ENCODE results near the gene CMBL.

Gene CMBL

GRCh38 chr5:10339058-10339811, 31.5 kb upstream of the CMBL start:
- H3K4me1 Mint-ChIP-seq, result no peaks in the 10 kb centered on the region

GRCh38 chr5:10338686-10339057, 31.0 kb upstream of the CMBL start:
- CTCF ChIA-PET, result no interaction called here
- no peaks in the 10 kb centered on the region for H3K9me3 Mint-ChIP-seq
- no peak overlapping the region for H3K4me3 Mint-ChIP-seq

More at GRCh38 chr5:10339058-10339811, 31.5 kb upstream of the CMBL start:
- CTCF ChIA-PET, result no interaction called here
- Mint-ChIP-seq H3K27me3 (peaks cover 21% of the 10 kb centered on the region), H3K36me3 (no peaks in the 10 kb centered on the region), H3K27ac (no peak overlapping the region), H3K9me3 (no peaks in the 10 kb centered on the region), H3K4me3 (no peak overlapping the region)
- DNase-seq, result no peak

GRCh38 chr5:10337986-10338385, 30.3 kb upstream of the CMBL start:
- Mint-ChIP-seq H3K4me3 (no peak overlapping the region), H3K9me3 (no peaks in the 10 kb centered on the region), H3K36me3 (no peaks in the 10 kb centered on the region), H3K27me3 (peaks cover 33% of the 10 kb centered on the region), H3K27ac (no peak overlapping the region), H3K4me1 (peaks cover 5% of the 10 kb centered on the region)
- CTCF ChIA-PET, result no interaction called here
- DNase-seq, result no peak

More at GRCh38 chr5:10338686-10339057, 31.0 kb upstream of the CMBL start:
- Mint-ChIP-seq H3K27ac (no peak overlapping the region), H3K36me3 (no peaks in the 10 kb centered on the region), H3K4me1 (no peaks in the 10 kb centered on the region), H3K27me3 (peaks cover 26% of the 10 kb centered on the region)
- no peak for DNase-seq

GRCh38 chr5:10337107-10337506, 29.4 kb upstream of the CMBL start:
- Mint-ChIP-seq H3K36me3 (no peaks in the 10 kb centered on the region), H3K4me3 (no peak overlapping the region), H3K27me3 (peaks cover 42% of the 10 kb centered on the region), H3K27ac (no peak overlapping the region), H3K4me1 (peaks cover 5% of the 10 kb centered on the region), H3K9me3 (no peaks in the 10 kb centered on the region)
- CTCF ChIA-PET, result no interaction called here
- no peak for DNase-seq

- DNase-seq, result no peak
- Mint-ChIP-seq H3K27me3 (peaks cover 54% of the 10 kb centered on the region), H3K27ac (no peak overlapping the region), H3K4me3 (no peak overlapping the region), H3K9me3 (no peaks in the 10 kb centered on the region), H3K36me3 (no peaks in the 10 kb centered on the region), H3K4me1 (peaks cover 5% of the 10 kb centered on the region)
- CTCF ChIA-PET, result no interaction called here
Measured at GRCh38 chr5:10335711-10336470, 28.2 kb upstream of the CMBL start.

GRCh38 chr5:10334831-10335230, 27.1 kb upstream of the CMBL start:
- no peaks in the 10 kb centered on the region for H3K9me3 Mint-ChIP-seq
- peaks cover 61% of the 10 kb centered on the region for H3K27me3 Mint-ChIP-seq
- H3K4me3 Mint-ChIP-seq, result no peak overlapping the region
- CTCF ChIA-PET, result no interaction called here
- H3K4me1 Mint-ChIP-seq, result peaks cover 5% of the 10 kb centered on the region
- DNase-seq, result no peak
- H3K27ac Mint-ChIP-seq, result no peak overlapping the region
- H3K36me3 Mint-ChIP-seq, result no peaks in the 10 kb centered on the region

- no peak for DNase-seq
- H3K27me3 Mint-ChIP-seq, result peaks cover 56% of the 10 kb centered on the region
- CTCF ChIA-PET, result interaction anchor here (0.6 kb wide), 1 partner anchor 29 kb away, joined by 3 read pairs; no protein-coding TSS in a partner anchor
Measured at GRCh38 chr5:10333154-10334006, 25.7 kb upstream of the CMBL start.

GRCh38 chr5:10332301-10332700, 24.6 kb upstream of the CMBL start:
- Mint-ChIP-seq H3K27ac (no peak overlapping the region), H3K4me3 (no peak overlapping the region), H3K36me3 (no peaks in the 10 kb centered on the region), H3K4me1 (peaks cover 5% of the 10 kb centered on the region), H3K27me3 (peaks cover 59% of the 10 kb centered on the region), H3K9me3 (no peaks in the 10 kb centered on the region)
- CTCF ChIA-PET, result no interaction called here
- no peak for DNase-seq

More at GRCh38 chr5:10333154-10334006, 25.7 kb upstream of the CMBL start:
- Mint-ChIP-seq H3K4me3 (peak overlapping the region; percentile 69), H3K4me1 (peaks cover 5% of the 10 kb centered on the region), H3K36me3 (no peaks in the 10 kb centered on the region), H3K9me3 (no peaks in the 10 kb centered on the region), H3K27ac (no peak overlapping the region)

- Mint-ChIP-seq H3K27ac (no peak overlapping the region), H3K36me3 (no peaks in the 10 kb centered on the region), H3K27me3 (peaks cover 59% of the 10 kb centered on the region), H3K9me3 (no peaks in the 10 kb centered on the region), H3K4me3 (no peak overlapping the region), H3K4me1 (peaks cover 5% of the 10 kb centered on the region)
- CTCF ChIA-PET, result no interaction called here
- DNase-seq, result no peak
Measured at GRCh38 chr5:10331341-10331796, 23.7 kb upstream of the CMBL start.

GRCh38 chr5:10330511-10331230, 23.0 kb upstream of the CMBL start:
- H3K27me3 Mint-ChIP-seq, result peaks cover 59% of the 10 kb centered on the region
- CTCF ChIA-PET, result interaction anchor here (0.5 kb wide), 1 partner anchor 12 kb away, joined by 3 read pairs; no protein-coding TSS in a partner anchor
- H3K9me3 Mint-ChIP-seq, result no peaks in the 10 kb centered on the region
- H3K27ac Mint-ChIP-seq, result no peak overlapping the region
- no peak for DNase-seq
- H3K36me3 Mint-ChIP-seq, result no peaks in the 10 kb centered on the region
- H3K4me3 Mint-ChIP-seq, result no peak overlapping the region
- H3K4me1 Mint-ChIP-seq, result peaks cover 5% of the 10 kb centered on the region

- H3K9me3 Mint-ChIP-seq, result no peaks in the 10 kb centered on the region
- no peak overlapping the region for H3K4me3 Mint-ChIP-seq
- H3K4me1 Mint-ChIP-seq, result peaks cover 5% of the 10 kb centered on the region
- no peak for DNase-seq
- no peaks in the 10 kb centered on the region for H3K36me3 Mint-ChIP-seq
- peaks cover 54% of the 10 kb centered on the region for H3K27me3 Mint-ChIP-seq
- CTCF ChIA-PET, result interaction anchor here (0.5 kb wide), 1 partner anchor 11 kb away, joined by 3 read pairs; no protein-coding TSS in a partner anchor
- H3K27ac Mint-ChIP-seq, result no peak overlapping the region
Measured at GRCh38 chr5:10329820-10330481, 22.2 kb upstream of the CMBL start.

GRCh38 chr5:10329446-10329819, 21.7 kb upstream of the CMBL start:
- H3K9me3 Mint-ChIP-seq, result no peaks in the 10 kb centered on the region
- no peak for DNase-seq
- no peaks in the 10 kb centered on the region for H3K36me3 Mint-ChIP-seq
- H3K4me1 Mint-ChIP-seq, result peaks cover 5% of the 10 kb centered on the region
- H3K27me3 Mint-ChIP-seq, result peaks cover 49% of the 10 kb centered on the region
- H3K27ac Mint-ChIP-seq, result no peak overlapping the region
- no peak overlapping the region for H3K4me3 Mint-ChIP-seq
- CTCF ChIA-PET, result no interaction called here

- Mint-ChIP-seq H3K4me3 (no peak overlapping the region), H3K27ac (no peak overlapping the region), H3K27me3 (peaks cover 39% of the 10 kb centered on the region), H3K4me1 (peaks cover 2% of the 10 kb centered on the region), H3K9me3 (no peaks in the 10 kb centered on the region), H3K36me3 (no peaks in the 10 kb centered on the region)
- CTCF ChIA-PET, result no interaction called here
- DNase-seq, result no peak
Measured at GRCh38 chr5:10328323-10328722, 20.6 kb upstream of the CMBL start.

All from activated naive CD4-positive, alpha-beta T cell treated with anti-CD3 and anti-CD28 coated beads, Interleukin-2, amount 10 ng/mL, durations not matched to agents 7 days and 5 days (primary cell).